SK-N-SH (cell line): ENCODE results near the gene FZD7. TPM values are rescaled to one million over a fixed set of nuclear protein-coding genes. Genes with fewer than 3 reads are reported as not detected.

Experiments used
- CTCF ChIA-PET: fragments of 300-600, 350-600 bp; formaldehyde crosslinking; extraction: SDS; loops from one replicate; lab custom pipeline; 2021; lab: Yijun Ruan, JAX
- POLR2A ChIA-PET: fragments of 350-600 bp; sonication (Branson Sonifier 250); formaldehyde crosslinking; extraction: SDS; loops from one replicate; lab custom pipeline; 2020; ENCODE audit warnings: antibody characterized with exemption, inconsistent platforms; lab: Yijun Ruan, JAX
- DNase-seq: peaks from one replicate; pipeline ENCODE4 v3.0.0; 2012
- H2AFZ ChIP-seq: fragments of 200-600 bp; sonication (generic); 2 replicates; pipeline ENCODE4 v1.8.1; 2016; ENCODE audit warnings: antibody characterized with exemption, mild to moderate bottlenecking, low read depth
- H3F3A ChIP-seq: fragments of 200-600 bp; sonication (generic); replicated peaks from 2 replicates; pipeline ENCODE3; 2016; ENCODE audit warnings: antibody characterized with exemption, mild to moderate bottlenecking; ENCODE audit not compliant: insufficient read depth
- H3K27ac ChIP-seq, 2 experiments: fragments of 200-500 bp in 1 of 2; fragments of 200-600 bp in 1 of 2; sonication (Bioruptor generic) in 1 of 2; sonication (generic), shearing (Covaris generic) in 1 of 2; 2 replicates each; pipeline versions ENCODE4 v1.5.1 to v1.6.1; 2014 to 2016; ENCODE audit warnings: low read depth in 2 of 2, inconsistent platforms in 1 of 2, low read length in 1 of 2, mild to moderate bottlenecking in 1 of 2, mixed read lengths in 1 of 2
- H3K27me3 ChIP-seq: fragments of 200-600 bp; sonication (generic), shearing (Covaris generic); 2 replicates; pipeline ENCODE4 v1.6.1; 2016; ENCODE audit warnings: mixed run types; ENCODE audit not compliant: insufficient read depth
- H3K36me3 ChIP-seq, 2 experiments: fragments of 200-500 bp in 1 of 2; fragments of 200-600 bp in 1 of 2; sonication (Bioruptor generic) in 1 of 2; sonication (generic) in 1 of 2; replicated peaks in 1 of 2; 2 replicates each; pipeline versions ENCODE3 to v1.5.1; 2014 to 2016; ENCODE audit warnings: low read length in 1 of 2, mild to moderate bottlenecking in 1 of 2; ENCODE audit not compliant: insufficient read depth in 2 of 2, control insufficient read depth in 1 of 2
- H3K4me1 ChIP-seq, 2 experiments: fragments of 200-500 bp in 1 of 2; fragments of 200-600 bp in 1 of 2; sonication (Bioruptor generic) in 1 of 2; sonication (generic), shearing (Covaris generic) in 1 of 2; 2 replicates each; pipeline versions ENCODE4 v1.5.1 to v1.6.1; 2014 to 2016; ENCODE audit warnings: low read depth in 1 of 2, low read length in 1 of 2, mixed run types in 1 of 2; ENCODE audit not compliant: insufficient read depth in 2 of 2, control insufficient read depth in 1 of 2
- H3K4me2 ChIP-seq: fragments of 200-600 bp; sonication (generic), shearing (Covaris generic); 2 replicates; pipeline ENCODE4 v1.6.1; 2017; ENCODE audit warnings: mixed run types
- H3K4me3 ChIP-seq, 2 experiments: fragments of 200-500 bp in 1 of 2; fragments of 200-600 bp in 1 of 2; sonication (Bioruptor generic) in 1 of 2; sonication (generic), shearing (Covaris generic) in 1 of 2; 2 replicates each; pipeline versions ENCODE4 v1.5.1 to v1.8.1; 2014 to 2016; ENCODE audit warnings: low read depth in 2 of 2, inconsistent platforms in 1 of 2, low read length in 1 of 2, mild to moderate bottlenecking in 1 of 2, mixed read lengths in 1 of 2, moderate library complexity in 1 of 2
- H3K79me2 ChIP-seq: fragments of 200-600 bp; sonication (generic); 2 replicates; pipeline ENCODE4 v1.8.1; 2017; ENCODE audit warnings: mild to moderate bottlenecking; ENCODE audit not compliant: insufficient read depth
- H3K9ac ChIP-seq: fragments of 200-600 bp; sonication (generic); 2 replicates; pipeline ENCODE4 v1.6.1; 2017; ENCODE audit warnings: mixed run types
- H3K9me2 ChIP-seq: fragments of 200-600 bp; sonication (generic); 2 replicates; pipeline ENCODE4 v1.6.1; 2017; ENCODE audit warnings: mixed run types
- H3K9me3 ChIP-seq: fragments of 200-600 bp; sonication (generic); 2 replicates; pipeline ENCODE4 v1.6.1; 2017; ENCODE audit warnings: mixed run types, mild to moderate bottlenecking, moderate library complexity
- H4K20me1 ChIP-seq: fragments of 200-600 bp; sonication (generic); 2 replicates; pipeline ENCODE4 v1.6.1; 2017; ENCODE audit warnings: mild to moderate bottlenecking, mixed run types; ENCODE audit not compliant: insufficient read depth
- CHD2 ChIP-seq: fragments of 150-350 bp; IDR thresholded peaks from 2 replicates; pipeline ENCODE4 v1.6.1; 2018; ENCODE audit warnings: low read length; ENCODE audit not compliant: partially characterized antibody
- CTCF ChIP-seq: fragments of 200-600 bp; sonication (generic); IDR thresholded peaks from 2 replicates; pipeline ENCODE4 v1.6.1; 2017; ENCODE audit warnings: antibody characterized with exemption, mild to moderate bottlenecking, moderate library complexity
- ELF1 ChIP-seq: IDR thresholded peaks from 2 replicates; pipeline ENCODE4 v1.4.0; 2012
- FOXJ3 ChIP-seq: sonication (generic); formaldehyde crosslinking; IDR thresholded peaks from 2 replicates; pipeline ENCODE4 v1.5.1; 2020; ENCODE audit warnings: mild to moderate bottlenecking, missing genetic modification reagents
- GATA2 ChIP-seq: sonication (generic); formaldehyde crosslinking; IDR thresholded peaks from 2 replicates; pipeline ENCODE4 v1.5.0; 2020; ENCODE audit warnings: mild to moderate bottlenecking, missing genetic modification reagents
- IRF3 ChIP-seq: fragments of 150-350 bp; IDR thresholded peaks from 2 replicates; pipeline ENCODE4 v1.6.1; 2016; ENCODE audit warnings: mild to moderate bottlenecking, low read depth, low read length
- JUND ChIP-seq: IDR thresholded peaks from 2 replicates; pipeline ENCODE4 v1.4.0; 2012
- MEF2A ChIP-seq: IDR thresholded peaks from 2 replicates; pipeline ENCODE4 v1.4.0; 2012; ENCODE audit warnings: low read depth, borderline replicate concordance
- POLR2AphosphoS5 ChIP-seq: IDR thresholded peaks from 2 replicates; pipeline ENCODE4 v1.6.1; 2012; ENCODE audit warnings: low read depth, low read length
- RAD21 ChIP-seq: IDR thresholded peaks from 2 replicates; pipeline ENCODE4 v1.6.1; 2012; ENCODE audit warnings: mild to moderate bottlenecking, low read length
- RCOR1 ChIP-seq: fragments of 150-350 bp; IDR thresholded peaks from 2 replicates; pipeline ENCODE4 v1.6.1; 2017; ENCODE audit warnings: antibody characterized with exemption, low read length
- RXRA ChIP-seq: IDR thresholded peaks from 2 replicates; pipeline ENCODE4 v1.4.0; 2012; ENCODE audit warnings: low read depth, mild to moderate bottlenecking, borderline replicate concordance
- TCF12 ChIP-seq: IDR thresholded peaks from 2 replicates; pipeline ENCODE4 v1.4.0; 2012
- WGBS: methylation state at CpG from one replicate; pipeline ENCODE4 v1.1.6; 2017; ENCODE audit warnings: low lambda C conversion rate; 5-methylcytosine and 5-hydroxymethylcytosine counted together
- polyA plus RNA-seq, 3 experiments: library from polyadenylated mRNA; depleted of rRNA; stranded (reverse); fragments of >200 nt; gene quantifications; 2 replicates each; pipeline ENCODE4 v1.2.3, GENCODE V29; 2012
- TF ChIP-seq, protein P1 (sequence below): fragments of 150-350 bp; IDR thresholded peaks from 2 replicates; pipeline ENCODE4 v1.6.1; 2017; ENCODE audit warnings: antibody characterized with exemption, low read length, low read depth, borderline replicate concordance
- TF ChIP-seq, protein P2 (sequence below): IDR thresholded peaks from 2 replicates; pipeline ENCODE4 v1.6.1; 2012; ENCODE audit warnings: mild to moderate bottlenecking, low read depth, low read length, moderate library complexity
- TF ChIP-seq, protein P3 (sequence below): IDR thresholded peaks from 2 replicates; pipeline ENCODE4 v1.4.0; 2012; ENCODE audit warnings: low read depth, borderline replicate concordance
- TF ChIP-seq, protein P4 (sequence below): IDR thresholded peaks from 2 replicates; pipeline ENCODE4; 2012

The FZD7 gene
- polyA plus RNA-seq, 1 of the 3 experiments (the other 2 are of a cell fraction): 19.7 TPM

- POLR2A ChIA-PET: no interaction called here
Measured at GRCh38 chr2:202066875-202067274, 33.2 kb downstream of the FZD7 start.

More at GRCh38 chr2:202066875-202067274, 33.2 kb downstream of the FZD7 start:
- no peaks in the 10 kb centered on the region for H3K27me3 ChIP-seq
- no peak overlapping the region for H3K4me3 ChIP-seq
- H3K9me3 ChIP-seq: no peaks in the 10 kb centered on the region
- no peak overlapping the region for H3K4me2 ChIP-seq
- 91% methylated on average over 2 of the region's 2 CpGs for WGBS
- H2AFZ ChIP-seq: no peak overlapping the region
- H4K20me1 ChIP-seq: no peaks in the 10 kb centered on the region
- no peaks in the 10 kb centered on the region for H3K36me3 ChIP-seq
- no peak for DNase-seq
- no peak for TF ChIP-seq CTCF
- TF ChIP-seq GATA2: no peak
- TF ChIP-seq MEF2A: no peak
- no peak for TF ChIP-seq TCF12
- no peak for TF ChIP-seq RAD21
- TF ChIP-seq, protein P1, sequence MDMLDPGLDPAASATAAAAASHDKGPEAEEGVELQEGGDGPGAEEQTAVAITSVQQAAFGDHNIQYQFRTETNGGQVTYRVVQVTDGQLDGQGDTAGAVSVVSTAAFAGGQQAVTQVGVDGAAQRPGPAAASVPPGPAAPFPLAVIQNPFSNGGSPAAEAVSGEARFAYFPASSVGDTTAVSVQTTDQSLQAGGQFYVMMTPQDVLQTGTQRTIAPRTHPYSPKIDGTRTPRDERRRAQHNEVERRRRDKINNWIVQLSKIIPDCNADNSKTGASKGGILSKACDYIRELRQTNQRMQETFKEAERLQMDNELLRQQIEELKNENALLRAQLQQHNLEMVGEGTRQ: no peak
- no peak for TF ChIP-seq RXRA
- TF ChIP-seq, protein P2, sequence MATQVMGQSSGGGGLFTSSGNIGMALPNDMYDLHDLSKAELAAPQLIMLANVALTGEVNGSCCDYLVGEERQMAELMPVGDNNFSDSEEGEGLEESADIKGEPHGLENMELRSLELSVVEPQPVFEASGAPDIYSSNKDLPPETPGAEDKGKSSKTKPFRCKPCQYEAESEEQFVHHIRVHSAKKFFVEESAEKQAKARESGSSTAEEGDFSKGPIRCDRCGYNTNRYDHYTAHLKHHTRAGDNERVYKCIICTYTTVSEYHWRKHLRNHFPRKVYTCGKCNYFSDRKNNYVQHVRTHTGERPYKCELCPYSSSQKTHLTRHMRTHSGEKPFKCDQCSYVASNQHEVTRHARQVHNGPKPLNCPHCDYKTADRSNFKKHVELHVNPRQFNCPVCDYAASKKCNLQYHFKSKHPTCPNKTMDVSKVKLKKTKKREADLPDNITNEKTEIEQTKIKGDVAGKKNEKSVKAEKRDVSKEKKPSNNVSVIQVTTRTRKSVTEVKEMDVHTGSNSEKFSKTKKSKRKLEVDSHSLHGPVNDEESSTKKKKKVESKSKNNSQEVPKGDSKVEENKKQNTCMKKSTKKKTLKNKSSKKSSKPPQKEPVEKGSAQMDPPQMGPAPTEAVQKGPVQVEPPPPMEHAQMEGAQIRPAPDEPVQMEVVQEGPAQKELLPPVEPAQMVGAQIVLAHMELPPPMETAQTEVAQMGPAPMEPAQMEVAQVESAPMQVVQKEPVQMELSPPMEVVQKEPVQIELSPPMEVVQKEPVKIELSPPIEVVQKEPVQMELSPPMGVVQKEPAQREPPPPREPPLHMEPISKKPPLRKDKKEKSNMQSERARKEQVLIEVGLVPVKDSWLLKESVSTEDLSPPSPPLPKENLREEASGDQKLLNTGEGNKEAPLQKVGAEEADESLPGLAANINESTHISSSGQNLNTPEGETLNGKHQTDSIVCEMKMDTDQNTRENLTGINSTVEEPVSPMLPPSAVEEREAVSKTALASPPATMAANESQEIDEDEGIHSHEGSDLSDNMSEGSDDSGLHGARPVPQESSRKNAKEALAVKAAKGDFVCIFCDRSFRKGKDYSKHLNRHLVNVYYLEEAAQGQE: no peak
- TF ChIP-seq FOXJ3 (CRISPR knock-in tag): no peak
- no peak for TF ChIP-seq ELF1
- no peak for TF ChIP-seq RCOR1
- TF ChIP-seq IRF3: no peak
- TF ChIP-seq, protein P3, sequence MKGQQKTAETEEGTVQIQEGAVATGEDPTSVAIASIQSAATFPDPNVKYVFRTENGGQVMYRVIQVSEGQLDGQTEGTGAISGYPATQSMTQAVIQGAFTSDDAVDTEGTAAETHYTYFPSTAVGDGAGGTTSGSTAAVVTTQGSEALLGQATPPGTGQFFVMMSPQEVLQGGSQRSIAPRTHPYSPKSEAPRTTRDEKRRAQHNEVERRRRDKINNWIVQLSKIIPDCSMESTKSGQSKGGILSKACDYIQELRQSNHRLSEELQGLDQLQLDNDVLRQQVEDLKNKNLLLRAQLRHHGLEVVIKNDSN: no peak
- TF ChIP-seq, protein P4, sequence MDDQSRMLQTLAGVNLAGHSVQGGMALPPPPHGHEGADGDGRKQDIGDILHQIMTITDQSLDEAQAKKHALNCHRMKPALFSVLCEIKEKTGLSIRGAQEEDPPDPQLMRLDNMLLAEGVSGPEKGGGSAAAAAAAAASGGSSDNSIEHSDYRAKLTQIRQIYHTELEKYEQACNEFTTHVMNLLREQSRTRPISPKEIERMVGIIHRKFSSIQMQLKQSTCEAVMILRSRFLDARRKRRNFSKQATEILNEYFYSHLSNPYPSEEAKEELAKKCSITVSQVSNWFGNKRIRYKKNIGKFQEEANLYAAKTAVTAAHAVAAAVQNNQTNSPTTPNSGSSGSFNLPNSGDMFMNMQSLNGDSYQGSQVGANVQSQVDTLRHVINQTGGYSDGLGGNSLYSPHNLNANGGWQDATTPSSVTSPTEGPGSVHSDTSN: no peak
- TF ChIP-seq JUND: no peak
- no peak for TF ChIP-seq POLR2AphosphoS5
- TF ChIP-seq CHD2: no peak
- TF ChIP-seq, all 33 proteins: peak for 0
- Histone ChIP-seq H3F3A (peaks cover 29% of the 10 kb centered on the region), H3K4me1 (peaks cover 16 to 18% of the 10 kb centered on the region in 2 experiments; a peak in 2 of 4 replicates), H3K9ac (no peak overlapping the region), H3K9me2 (no peaks in the 10 kb centered on the region), H3K79me2 (no peaks in the 10 kb centered on the region), H3K27ac (no peak overlapping the region)
- CTCF ChIA-PET: interaction anchor here (1.2 to 1.3 kb wide), 2 partner anchors 25 to 92 kb away, joined by 3 read pairs; no protein-coding TSS in a partner anchor
